ENCODE results near the gene RPL7A.
A peak's percentile ranks its signal among the peaks of the same experiment; 100 is the strongest.

RPL7A gene

DNA sequence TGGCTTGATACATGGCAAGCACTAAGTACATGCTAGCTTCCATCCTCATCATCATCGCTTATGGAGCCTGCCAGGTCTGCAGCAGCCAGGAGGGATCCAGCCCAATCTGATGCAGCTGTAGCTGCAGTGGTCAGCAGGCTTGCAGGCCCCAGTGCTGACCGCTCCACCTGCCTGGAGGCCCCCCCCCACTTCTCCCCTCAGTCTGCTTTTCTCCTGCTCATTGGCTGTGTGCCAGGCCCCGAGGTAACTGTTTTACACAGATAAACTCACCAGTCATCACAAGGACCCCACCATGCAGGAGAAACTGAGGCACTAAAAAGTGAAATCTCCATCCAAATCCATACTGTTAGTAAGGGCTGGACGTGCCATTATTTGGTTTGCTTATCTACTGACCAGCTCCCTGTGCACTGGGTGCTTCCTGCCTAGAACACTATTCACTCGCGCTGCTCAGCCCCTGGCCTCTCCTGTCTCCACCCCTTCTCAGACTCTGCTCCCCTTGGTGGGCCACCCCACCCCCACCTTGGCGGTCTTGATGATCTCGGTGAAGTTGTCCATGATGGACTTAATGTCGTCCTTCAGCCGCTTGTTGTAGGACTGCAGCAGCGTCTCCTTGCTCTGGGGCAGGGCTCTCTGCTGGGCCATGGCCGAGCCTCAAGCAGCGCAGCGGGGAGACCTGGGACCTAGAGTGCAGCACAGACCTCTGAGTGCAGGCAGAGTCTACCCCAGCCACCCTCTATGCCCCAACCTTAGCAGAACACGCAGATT, 1.8 kb upstream of the RPL7A start:
- CTCF ChIA-PET = interaction anchor here (0.6 to 1.1 kb wide), 5 partner anchors 11 to 141 kb away, joined by 3 to 6 read pairs (median 4); no protein-coding TSS in a partner anchor
- TF ChIP-seq, protein P1, sequence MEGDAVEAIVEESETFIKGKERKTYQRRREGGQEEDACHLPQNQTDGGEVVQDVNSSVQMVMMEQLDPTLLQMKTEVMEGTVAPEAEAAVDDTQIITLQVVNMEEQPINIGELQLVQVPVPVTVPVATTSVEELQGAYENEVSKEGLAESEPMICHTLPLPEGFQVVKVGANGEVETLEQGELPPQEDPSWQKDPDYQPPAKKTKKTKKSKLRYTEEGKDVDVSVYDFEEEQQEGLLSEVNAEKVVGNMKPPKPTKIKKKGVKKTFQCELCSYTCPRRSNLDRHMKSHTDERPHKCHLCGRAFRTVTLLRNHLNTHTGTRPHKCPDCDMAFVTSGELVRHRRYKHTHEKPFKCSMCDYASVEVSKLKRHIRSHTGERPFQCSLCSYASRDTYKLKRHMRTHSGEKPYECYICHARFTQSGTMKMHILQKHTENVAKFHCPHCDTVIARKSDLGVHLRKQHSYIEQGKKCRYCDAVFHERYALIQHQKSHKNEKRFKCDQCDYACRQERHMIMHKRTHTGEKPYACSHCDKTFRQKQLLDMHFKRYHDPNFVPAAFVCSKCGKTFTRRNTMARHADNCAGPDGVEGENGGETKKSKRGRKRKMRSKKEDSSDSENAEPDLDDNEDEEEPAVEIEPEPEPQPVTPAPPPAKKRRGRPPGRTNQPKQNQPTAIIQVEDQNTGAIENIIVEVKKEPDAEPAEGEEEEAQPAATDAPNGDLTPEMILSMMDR (conservative IDR thresholded peaks at IDR 0.05; ENCODE audit: low read depth) = no peak
- POLR2A ChIA-PET (ENCODE audit: low non-redundant PET) = interaction anchor here (0.6 kb wide), 2 partner anchors 103 to 156 kb away, joined by 3 to 7 read pairs; no protein-coding TSS in a partner anchor

DNA sequence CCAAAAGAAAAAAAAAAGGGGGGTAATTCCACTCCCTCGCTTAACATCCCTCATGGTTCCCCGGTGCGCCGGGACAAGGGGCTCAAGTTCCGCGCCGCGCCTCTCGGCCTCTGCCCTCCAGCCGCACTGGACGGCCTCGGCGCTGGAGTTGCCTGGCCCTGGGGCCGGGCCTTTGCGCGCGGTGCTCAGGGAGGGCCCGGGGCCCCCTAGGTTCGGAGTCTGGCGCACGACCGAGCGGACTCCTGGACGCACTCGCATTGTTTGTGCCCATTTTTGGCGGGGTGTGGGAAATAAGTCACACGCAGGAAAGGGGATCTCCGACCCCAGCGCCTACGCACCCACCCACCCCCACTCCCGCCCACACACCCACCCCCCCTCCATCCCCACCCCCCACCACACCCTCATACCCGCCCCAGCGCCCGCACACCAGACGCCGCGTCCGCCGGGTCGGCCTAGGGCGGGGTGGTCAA, 468 bp upstream of the RPL7A start:
- DNase-seq (ENCODE audit: low spot score) = peak; percentile 67
- ChIA-PET POLR2A (ENCODE audit: low non-redundant PET) (interaction anchor here (0.6 to 1.5 kb wide), 6 partner anchors 9 to 41 kb away, joined by 3 to 9 read pairs (median 5); partner anchors contain the start of genes STKLD1, SURF1, SURF2 and SURF6), CTCF (interaction anchor here (0.6 to 0.7 kb wide), 2 partner anchors 57 to 139 kb away, joined by 3 read pairs; no protein-coding TSS in a partner anchor)
- peak overlapping the region; percentile 93 for H3K27ac ChIP-seq
- TF ChIP-seq, protein P1 (conservative IDR thresholded peaks at IDR 0.05; ENCODE audit: low read depth) = no peak; the same call in 1 of the 2 replicates

More for the DNA sequence above, 1.8 kb upstream of the RPL7A start:
- no peak for DNase-seq (ENCODE audit: low spot score)
- H3K27ac ChIP-seq = peak overlapping the region; percentile 93

DNA sequence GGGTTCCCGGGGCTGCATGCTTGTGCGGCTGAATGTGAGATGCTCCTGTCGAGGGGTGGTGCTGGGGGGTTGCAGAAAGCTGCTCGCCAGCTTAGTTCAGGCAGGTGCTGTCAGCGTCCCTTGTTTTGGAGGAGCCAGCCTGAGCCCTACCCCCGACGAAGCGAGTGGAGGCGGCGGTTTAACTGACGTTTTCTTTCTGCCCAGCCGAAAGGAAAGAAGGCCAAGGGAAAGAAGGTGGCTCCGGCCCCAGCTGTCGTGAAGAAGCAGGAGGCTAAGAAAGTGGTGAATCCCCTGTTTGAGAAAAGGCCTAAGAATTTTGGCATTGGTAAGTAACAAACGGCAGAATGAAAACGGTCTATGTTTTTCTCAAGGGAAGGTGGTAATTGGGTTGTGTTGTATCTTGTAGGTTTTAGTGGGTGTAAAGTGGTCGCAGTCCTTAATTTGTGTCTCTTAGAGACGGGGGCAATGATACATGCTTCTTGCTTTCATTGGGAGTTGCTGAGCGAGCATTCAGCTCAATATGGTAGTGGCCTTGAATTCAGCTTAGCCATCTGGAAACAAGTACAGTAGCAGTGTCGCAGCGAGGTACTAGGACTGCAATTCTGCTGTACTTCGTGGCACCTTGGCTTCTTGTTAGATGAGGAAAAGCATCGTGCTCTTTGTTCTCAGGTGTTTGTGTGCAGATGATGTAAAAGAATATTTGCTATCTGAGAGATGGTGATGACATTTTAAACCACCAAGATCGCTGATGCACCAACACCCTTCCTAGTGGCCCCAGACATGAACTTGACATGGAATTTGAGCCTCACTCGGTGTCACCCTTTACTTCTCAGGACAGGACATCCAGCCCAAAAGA, 928 bp downstream of the RPL7A start:
- TF ChIP-seq, protein P1 (conservative IDR thresholded peaks at IDR 0.05; ENCODE audit: low read depth) = no peak
- ChIA-PET CTCF (interaction anchor here (0.5 kb wide), 1 partner anchor 137 kb away, joined by 3 read pairs; no protein-coding TSS in a partner anchor), POLR2A (ENCODE audit: low non-redundant PET) (interaction anchor here (0.7 to 1.5 kb wide), 6 partner anchors 8 to 125 kb away, joined by 3 to 9 read pairs (median 4); partner anchors contain the start of genes SURF1, SURF2 and SURF6)
- peak overlapping the region; percentile 93 for H3K27ac ChIP-seq
- DNase-seq (ENCODE audit: low spot score) = no peak

DNA sequence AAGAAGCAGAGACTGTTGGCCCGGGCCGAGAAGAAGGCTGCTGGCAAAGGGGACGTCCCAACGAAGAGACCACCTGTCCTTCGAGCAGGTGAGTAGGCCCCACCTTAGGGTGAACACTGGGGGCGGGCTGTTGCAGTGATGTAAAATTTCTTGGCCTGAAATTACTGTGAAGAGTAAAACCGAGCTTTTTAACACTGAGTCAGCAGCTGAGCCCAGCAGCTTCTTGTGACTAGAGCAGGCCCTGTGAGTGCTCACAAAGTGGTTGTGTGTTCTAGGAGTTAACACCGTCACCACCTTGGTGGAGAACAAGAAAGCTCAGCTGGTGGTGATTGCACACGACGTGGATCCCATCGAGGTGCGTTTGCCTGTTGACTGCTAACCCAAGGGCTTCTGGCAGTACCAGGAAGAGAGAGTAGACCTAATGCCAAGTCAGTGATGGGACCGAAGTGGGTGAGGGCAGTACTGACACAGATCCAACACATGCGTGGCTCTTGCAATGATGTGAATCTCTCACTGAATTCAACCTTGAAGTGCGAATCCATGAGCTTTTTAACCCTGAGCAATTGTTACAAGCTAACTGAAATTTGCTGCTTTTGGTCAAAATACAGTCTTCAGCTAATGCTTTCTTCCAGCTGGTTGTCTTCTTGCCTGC, 2.1 kb downstream of the RPL7A start:
- ChIA-PET CTCF (interaction anchor here (0.6 to 0.8 kb wide), 2 partner anchors 8 to 53 kb away, joined by 3 read pairs; no protein-coding TSS in a partner anchor), POLR2A (ENCODE audit: low non-redundant PET) (no interaction called here)
- H3K27ac ChIP-seq = peak overlapping the region; percentile 93
- TF ChIP-seq, protein P1 (conservative IDR thresholded peaks at IDR 0.05; ENCODE audit: low read depth) = no peak
- no peak for DNase-seq (ENCODE audit: low spot score)

DNA sequence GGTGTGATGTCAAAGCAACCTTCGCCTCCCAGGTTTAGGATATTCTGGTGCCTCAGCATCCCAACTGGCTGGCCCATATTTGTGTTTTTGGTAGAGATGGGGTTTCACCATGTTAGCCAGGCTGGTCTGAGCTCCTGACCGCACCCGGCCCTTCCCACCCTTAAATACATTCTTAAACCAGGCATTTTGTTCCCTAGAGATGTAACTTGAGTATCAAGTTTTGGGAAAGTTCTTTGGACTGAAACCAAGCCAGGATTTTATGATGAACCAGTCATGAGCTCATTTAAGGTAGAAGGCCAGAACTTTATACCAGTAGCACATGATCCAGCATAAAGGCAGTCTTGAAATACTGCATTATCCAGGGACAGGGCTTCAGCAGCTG, 3.5 kb downstream of the RPL7A start:
- H3K27ac ChIP-seq = peak overlapping the region; percentile 75
- no peak for DNase-seq (ENCODE audit: low spot score)
- TF ChIP-seq, protein P1 (conservative IDR thresholded peaks at IDR 0.05; ENCODE audit: low read depth) = no peak
- ChIA-PET POLR2A (ENCODE audit: low non-redundant PET) (no interaction called here), CTCF (interaction anchor here (0.6 kb wide), 1 partner anchor 16 kb away, joined by 3 read pairs; no protein-coding TSS in a partner anchor)
